Type B pancreatic cell (in vitro differentiated cells): Measurements from ENCODE around the gene CCDC150. TPM values are rescaled to one million over a fixed set of nuclear protein-coding genes. Genes with fewer than 3 reads are reported as not detected.

Experiments
- DNase-seq: peaks from one replicate; pipeline ENCODE4 v3.0.0; 2021; ENCODE audit warnings: mixed read lengths; ENCODE audit not compliant: unreplicated experiment; ENCODE audit errors: extremely low spot score
- H3K27ac Mint-ChIP-seq: 2 replicates; pipeline ENCODE4 v1.8.0; 2021; ENCODE audit warnings: mild to moderate bottlenecking, mixed read lengths
- H3K27me3 Mint-ChIP-seq: 2 replicates; pipeline ENCODE4 v1.8.0; 2021; ENCODE audit warnings: mixed read lengths
- H3K36me3 Mint-ChIP-seq: 2 replicates; pipeline ENCODE4 v1.8.0; 2021; ENCODE audit warnings: mixed read lengths
- H3K4me1 Mint-ChIP-seq: one replicate; pipeline ENCODE4 v1.8.0; 2021; ENCODE audit warnings: mixed read lengths; ENCODE audit not compliant: unreplicated experiment
- H3K4me3 Mint-ChIP-seq: 2 replicates; pipeline ENCODE4 v1.8.0; 2021; ENCODE audit warnings: mild to moderate bottlenecking, mixed read lengths
- H3K9me3 Mint-ChIP-seq: 2 replicates; pipeline ENCODE4 v1.8.0; 2021; ENCODE audit warnings: mixed read lengths
- total RNA-seq: library from RNA; stranded (reverse); gene quantifications from 2 replicates; pipeline ENCODE4 v1.2.1, GENCODE V29; 2021; ENCODE audit warnings: low replicate concordance
- TF ChIP-seq, protein P1 (sequence below): fragments of 200-600 bp; sonication (generic); conservative IDR thresholded peaks from 2 replicates; pipeline ENCODE4 v1.5.0; 2021; ENCODE audit warnings: antibody characterized with exemption, mild to moderate bottlenecking

The CCDC150 gene
- total RNA-seq, 1 donor from 2014 or later, result 32.5 TPM

- Mint-ChIP-seq H3K4me3 (no peak overlapping the region), H3K9me3 (peaks cover 14% of the 10 kb centered on the region), H3K36me3 (peaks cover 49% of the 10 kb centered on the region), H3K27me3 (no peaks in the 10 kb centered on the region), H3K27ac (no peak overlapping the region), H3K4me1 (no peaks in the 10 kb centered on the region)
- no peak for DNase-seq
- TF ChIP-seq, protein P1, sequence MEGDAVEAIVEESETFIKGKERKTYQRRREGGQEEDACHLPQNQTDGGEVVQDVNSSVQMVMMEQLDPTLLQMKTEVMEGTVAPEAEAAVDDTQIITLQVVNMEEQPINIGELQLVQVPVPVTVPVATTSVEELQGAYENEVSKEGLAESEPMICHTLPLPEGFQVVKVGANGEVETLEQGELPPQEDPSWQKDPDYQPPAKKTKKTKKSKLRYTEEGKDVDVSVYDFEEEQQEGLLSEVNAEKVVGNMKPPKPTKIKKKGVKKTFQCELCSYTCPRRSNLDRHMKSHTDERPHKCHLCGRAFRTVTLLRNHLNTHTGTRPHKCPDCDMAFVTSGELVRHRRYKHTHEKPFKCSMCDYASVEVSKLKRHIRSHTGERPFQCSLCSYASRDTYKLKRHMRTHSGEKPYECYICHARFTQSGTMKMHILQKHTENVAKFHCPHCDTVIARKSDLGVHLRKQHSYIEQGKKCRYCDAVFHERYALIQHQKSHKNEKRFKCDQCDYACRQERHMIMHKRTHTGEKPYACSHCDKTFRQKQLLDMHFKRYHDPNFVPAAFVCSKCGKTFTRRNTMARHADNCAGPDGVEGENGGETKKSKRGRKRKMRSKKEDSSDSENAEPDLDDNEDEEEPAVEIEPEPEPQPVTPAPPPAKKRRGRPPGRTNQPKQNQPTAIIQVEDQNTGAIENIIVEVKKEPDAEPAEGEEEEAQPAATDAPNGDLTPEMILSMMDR, result no peak
These were observed 14.3 kb downstream of the CCDC150 start for GRCh38 chr2:196653843-196654242.

DNA sequence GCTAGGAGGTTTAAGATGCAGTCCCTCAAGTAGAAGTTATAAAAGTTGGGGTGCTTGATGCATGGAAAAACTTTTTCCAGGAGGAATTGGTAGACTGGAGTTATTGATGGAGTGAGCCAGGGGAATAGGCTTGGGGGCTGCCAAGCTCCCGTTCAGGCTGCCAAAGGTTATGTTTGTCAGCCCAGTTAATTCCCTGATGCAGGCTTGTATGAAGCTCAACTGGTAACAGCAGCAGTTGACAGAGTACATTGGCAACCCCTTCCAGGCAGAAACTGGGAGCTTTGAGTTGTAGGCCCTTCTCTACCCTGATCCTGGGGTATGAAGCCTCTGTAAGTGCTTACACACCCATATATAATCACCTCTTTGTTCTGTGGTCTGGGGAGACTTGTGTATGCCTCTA, 16.2 kb downstream of the CCDC150 start:
- no peaks in the 10 kb centered on the region for H3K27me3 Mint-ChIP-seq
- no peak overlapping the region for H3K27ac Mint-ChIP-seq
- DNase-seq, result no peak
- H3K4me3 Mint-ChIP-seq, result no peak overlapping the region
- H3K4me1 Mint-ChIP-seq, result no peaks in the 10 kb centered on the region
- peaks cover 9% of the 10 kb centered on the region for H3K9me3 Mint-ChIP-seq
- peaks cover 43% of the 10 kb centered on the region for H3K36me3 Mint-ChIP-seq
- TF ChIP-seq, protein P1, result no peak

GRCh38 chr2:196657333-196657732, 17.8 kb downstream of the CCDC150 start:
- Mint-ChIP-seq H3K27me3 (no peaks in the 10 kb centered on the region), H3K27ac (peak overlapping the region; percentile 20), H3K4me1 (no peaks in the 10 kb centered on the region), H3K9me3 (no peaks in the 10 kb centered on the region), H3K4me3 (no peak overlapping the region), H3K36me3 (peaks cover 30% of the 10 kb centered on the region)
- TF ChIP-seq, protein P1, result no peak
- no peak for DNase-seq

DNA sequence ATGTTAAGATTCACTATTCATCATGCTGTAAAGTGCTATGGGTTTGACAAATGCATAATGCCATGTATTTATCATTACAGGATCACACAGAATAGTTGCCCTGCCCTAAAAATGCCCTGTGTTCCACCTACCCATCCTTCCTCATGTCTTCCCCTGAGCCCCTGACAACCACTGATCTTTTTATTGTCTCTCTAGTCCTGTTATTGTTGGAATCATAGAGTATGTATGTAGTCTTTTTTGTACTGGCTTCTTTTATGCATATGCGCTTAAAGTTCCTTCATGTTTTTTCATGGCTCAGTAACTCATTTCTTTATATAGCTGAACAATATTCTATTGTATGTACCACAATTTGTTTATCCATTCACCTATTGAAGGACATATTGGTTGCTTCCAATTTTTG, 20.3 kb downstream of the CCDC150 start:
- DNase-seq, result no peak
- Mint-ChIP-seq H3K4me3 (no peak overlapping the region), H3K4me1 (no peaks in the 10 kb centered on the region), H3K27me3 (no peaks in the 10 kb centered on the region), H3K36me3 (peaks cover 15% of the 10 kb centered on the region), H3K27ac (no peak overlapping the region), H3K9me3 (no peaks in the 10 kb centered on the region)
- TF ChIP-seq, protein P1, result no peak

DNA sequence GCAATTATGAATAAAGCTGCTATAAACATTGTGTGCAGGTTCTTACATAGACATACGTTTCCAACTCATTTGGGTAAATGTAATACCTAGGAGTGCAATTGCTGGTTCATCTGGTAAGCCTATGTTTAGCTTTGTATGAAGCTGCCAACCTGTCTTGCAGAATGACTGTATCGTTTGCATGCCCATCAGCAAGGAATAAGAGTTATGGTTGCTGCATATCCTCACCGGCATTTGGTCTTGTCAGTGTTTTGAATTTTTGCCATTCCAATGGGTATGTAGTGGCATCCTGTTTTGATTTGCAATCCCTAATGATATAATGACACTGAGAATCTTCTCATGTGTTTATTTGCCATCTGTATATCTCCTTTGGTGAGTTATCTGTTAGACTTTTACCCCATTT, 20.7 kb downstream of the CCDC150 start:
- peaks cover 1% of the 10 kb centered on the region for H3K4me1 Mint-ChIP-seq
- TF ChIP-seq, protein P1, result no peak
- H3K36me3 Mint-ChIP-seq, result peaks cover 15% of the 10 kb centered on the region
- no peak overlapping the region for H3K4me3 Mint-ChIP-seq
- no peaks in the 10 kb centered on the region for H3K27me3 Mint-ChIP-seq
- DNase-seq, result no peak
- H3K27ac Mint-ChIP-seq, result no peak overlapping the region
- no peaks in the 10 kb centered on the region for H3K9me3 Mint-ChIP-seq

- Mint-ChIP-seq H3K9me3 (no peaks in the 10 kb centered on the region), H3K4me3 (no peak overlapping the region), H3K27ac (no peak overlapping the region), H3K4me1 (peaks cover 2% of the 10 kb centered on the region), H3K27me3 (no peaks in the 10 kb centered on the region), H3K36me3 (no peaks in the 10 kb centered on the region)
- TF ChIP-seq, protein P1, result no peak
- DNase-seq, result no peak
These were observed 30.8 kb downstream of the CCDC150 start for GRCh38 chr2:196670342-196670741.
